K562 (cell line): ENCODE measurements around the gene TNFRSF6B. TPM values are rescaled to one million over a fixed set of nuclear protein-coding genes. Genes with fewer than 3 reads are reported as not detected.

Source experiments
- ATF6 ChIP-seq: sonication (generic); formaldehyde crosslinking; IDR thresholded peaks from 2 replicates; pipeline ENCODE4 v1.4.0; 2020; ENCODE audit warnings: mild to moderate bottlenecking, missing genetic modification reagents
- CREB3 ChIP-seq: fragments of 450-650 bp; conservative IDR thresholded peaks from 2 replicates; pipeline ENCODE4 v1.6.1; 2016; ENCODE audit warnings: missing genetic modification characterization, low read depth, mild to moderate bottlenecking, missing compliant biosample characterization, moderate library complexity
- E2F4 ChIP-seq: sonication (generic); formaldehyde crosslinking; IDR thresholded peaks from 2 replicates; pipeline ENCODE4 v1.8.0; 2022; ENCODE audit warnings: mild to moderate bottlenecking, low read depth, missing genetic modification reagents
- E4F1 ChIP-seq: fragments of 250-450 bp; sonication (Bioruptor Pico); IDR thresholded peaks from 2 replicates; pipeline ENCODE4 v1.5.0; 2021; ENCODE audit warnings: mild to moderate bottlenecking, borderline replicate concordance
- EHMT2 ChIP-seq: fragments of 450-650 bp; IDR thresholded peaks from 2 replicates; pipeline ENCODE4 v1.6.1; 2018; ENCODE audit warnings: antibody characterized with exemption
- EP300 ChIP-seq: IDR thresholded peaks from 2 replicates; pipeline ENCODE4 v1.6.1; 2012; ENCODE audit warnings: low read length, improper control_type of control experiment
- ERF ChIP-seq: fragments of 450-650 bp; formaldehyde crosslinking; IDR thresholded peaks from 2 replicates; pipeline ENCODE4 v1.4.0; 2020; ENCODE audit warnings: mild to moderate bottlenecking, mixed read lengths
- HIVEP1 ChIP-seq: fragments of 250-450 bp; sonication (Bioruptor Pico); IDR thresholded peaks from 2 replicates; pipeline ENCODE4 v1.4.0; 2020; ENCODE audit warnings: mild to moderate bottlenecking
- MCM3 ChIP-seq: fragments of 450-650 bp; IDR thresholded peaks from 2 replicates; pipeline ENCODE4 v1.6.1; 2016
- NEUROD1 ChIP-seq: fragments of 150-350 bp; IDR thresholded peaks from 2 replicates; pipeline ENCODE4 v1.6.1; 2014; ENCODE audit warnings: borderline replicate concordance, low read length, low read depth; ENCODE audit not compliant: partially characterized antibody
- NFYB ChIP-seq: IDR thresholded peaks from 2 replicates; pipeline ENCODE4 v1.6.1; 2011; ENCODE audit warnings: mild to moderate bottlenecking, moderate library complexity; ENCODE audit not compliant: insufficient read length; ENCODE audit errors: extremely low read depth
- NR3C1 ChIP-seq: sonication (generic); formaldehyde crosslinking; IDR thresholded peaks from 2 replicates; pipeline ENCODE4 v1.8.1; 2022; ENCODE audit warnings: missing genetic modification reagents
- SAFB2 ChIP-seq: fragments of 200-400 bp; formaldehyde crosslinking; IDR thresholded peaks from 2 replicates; pipeline ENCODE4 v1.6.1; 2018; ENCODE audit warnings: borderline replicate concordance, low read length, low read depth, moderate library complexity; ENCODE audit not compliant: severe bottlenecking
- SIRT6 ChIP-seq: IDR thresholded peaks from one replicate; pipeline ENCODE4 v1.6.1; 2012; ENCODE audit warnings: low read depth, mild to moderate bottlenecking, control low read depth, inconsistent platforms, low read length, moderate library complexity
- SMARCA4 ChIP-seq: fragments of 450-650 bp; IDR thresholded peaks from 2 replicates; pipeline ENCODE4 v1.6.1; 2016
- YBX1 ChIP-seq: fragments of 450-650 bp; IDR thresholded peaks from 2 replicates; pipeline ENCODE4 v1.7.1; 2016; ENCODE audit warnings: mild to moderate bottlenecking
- ZKSCAN3 ChIP-seq: fragments of 250-450 bp; sonication (Bioruptor Pico); IDR thresholded peaks from 2 replicates; pipeline ENCODE4 v1.4.0; 2020
- ZNF143 ChIP-seq: sonication (generic); formaldehyde crosslinking; IDR thresholded peaks from 2 replicates; pipeline ENCODE4 v1.9.0; 2022; ENCODE audit warnings: mild to moderate bottlenecking, missing genetic modification reagents
- ZNF551 ChIP-seq: fragments of 250-450 bp; sonication (Bioruptor Pico); IDR thresholded peaks from 2 replicates; pipeline ENCODE4 v1.5.0; 2021; ENCODE audit warnings: mild to moderate bottlenecking, moderate library complexity
- ZNF655 ChIP-seq: fragments of 250-450 bp; sonication (Bioruptor Pico); IDR thresholded peaks from 2 replicates; pipeline ENCODE4 v1.5.0; 2021
- ZNF75A ChIP-seq: fragments of 450-650 bp; formaldehyde crosslinking; IDR thresholded peaks from 2 replicates; pipeline ENCODE4 v1.4.0; 2020; ENCODE audit warnings: mild to moderate bottlenecking
- polyA plus RNA-seq, 8 experiments: library from polyadenylated mRNA; depleted of rRNA in 4 of 8; stranded (reverse) in 5 of 8; unstranded in 3 of 8; fragments of >200 nt; fragmentation: Nextera tagmentation in 2 of 8; fragmentation: Illumina TruSeq in 1 of 8; extraction: Ambion mirVana in 2 of 8; extraction: Trizol in 1 of 8; gene quantifications; 2 replicates each; pipeline versions ENCODE4 v1.2.1 to v1.2.3, GENCODE V29; 2011 to 2014; ENCODE audit warnings: inconsistent platforms in 1 of 8, missing spikeins in 1 of 8
- total RNA-seq, 7 experiments: library from RNA; depleted of rRNA in 6 of 7; stranded (reverse); fragments of >200 nt in 6 of 7; fragmentation: Illumina TruSeq in 2 of 7; extraction: Trizol in 2 of 7; gene quantifications; 2 replicates each; pipeline versions ENCODE4 v1.2.1 to v1.2.3, GENCODE V29; 2011 to 2021; ENCODE audit warnings: low replicate concordance in 1 of 7

The TNFRSF6B gene
- total and polyA plus RNA-seq, 9 of the 15 experiments (the other 6 are each of a cell fraction or from before 2014, with no cell fraction given) = 0.10 to 3.5 (median 0.32) TPM; not detected in 6

- no peak for TF ChIP-seq MCM3
- TF ChIP-seq ZNF655 = no peak
- TF ChIP-seq SAFB2 = no peak
- peak; percentile 88 for TF ChIP-seq ZNF143
- no peak for TF ChIP-seq SMARCA4
- peak; percentile 77; the same call in 1 of the 2 replicates for TF ChIP-seq E2F4 (CRISPR knock-in tag)
- peak; percentile 73; the same call in 1 of the 2 replicates for TF ChIP-seq ATF6 (CRISPR knock-in tag)
- no peak for TF ChIP-seq ZNF551 (CRISPR knock-in tag)
- no peak for TF ChIP-seq YBX1
- TF ChIP-seq SIRT6 = no peak
- no peak for TF ChIP-seq NFYB
- no peak for TF ChIP-seq EHMT2
- TF ChIP-seq ZNF75A (CRISPR knock-in tag) = no peak
- no peak for TF ChIP-seq CREB3 (tag)
- no peak; the same call in 1 of the 2 replicates for TF ChIP-seq ERF (CRISPR knock-in tag)
- no peak for TF ChIP-seq EP300
- TF ChIP-seq NR3C1 = peak; percentile 77; the same call in 1 of the 2 replicates
- TF ChIP-seq HIVEP1 (CRISPR knock-in tag) = no peak
- TF ChIP-seq ZKSCAN3 (CRISPR knock-in tag) = no peak
- no peak for TF ChIP-seq E4F1 (CRISPR knock-in tag)
- peak; percentile 49 for TF ChIP-seq NEUROD1
These were observed 11.3 kb downstream of the TNFRSF6B start, which contains the start of the genes ARFRP1 and ZGPAT (continued) for GRCh38 chr20:63707558-63708300.
